C4-2B (cell line): ENCODE measurements around the gene SCN8A.

Experiments
- CTCF ChIP-seq: fragments of 450-650 bp; conservative IDR thresholded peaks from 2 replicates; pipeline ENCODE4 v1.5.1; 2017; ENCODE audit warnings: mild to moderate bottlenecking
- ZFX ChIP-seq: fragments of 450-650 bp; IDR thresholded peaks from 2 replicates; pipeline ENCODE4 v1.6.1; 2017

GRCh38 chr12:51682981-51683380 is 91.9 kb downstream of the SCN8A start:
- TF ChIP-seq CTCF = no peak
- no peak for TF ChIP-seq ZFX
